IMR-90 (cell line): Measurements from ENCODE around the gene THEM4. TPM values are rescaled to one million over a fixed set of nuclear protein-coding genes. Genes with fewer than 3 reads are reported as not detected.
A peak's percentile ranks its signal among the peaks of the same experiment; 100 is the strongest.

Experiments
- ATAC-seq: fragments of 200-7000 bp; cut with Tn5 transposase; 2 replicates; pipeline ENCODE4 v1.9.1; 2020; ENCODE audit warnings: low read depth, mild to moderate bottlenecking, moderate library complexity
- BruUV-seq: library from RNA; stranded (reverse); fragments of 400-500 nt; replicated peaks from 2 replicates; lab custom pipeline; 2021; lab: Mats Ljungman, UMichigan
- CTCF ChIA-PET: fragments of 300-600 bp; formaldehyde crosslinking; extraction: SDS; loops from one replicate; lab custom pipeline; 2021; ENCODE audit warnings: antibody characterized with exemption; lab: Yijun Ruan, JAX
- POLR2A ChIA-PET: fragments of 300-600 bp; sonication (Branson Sonifier 250); formaldehyde crosslinking; loops from one replicate; lab custom pipeline; 2022; ENCODE audit warnings: antibody characterized with exemption; ENCODE audit not compliant: unreplicated experiment; lab: Charles Lee
- DNase-seq: peaks from one replicate; pipeline ENCODE4 v3.0.0; 2013
- H2AFZ ChIP-seq: replicated peaks from 2 replicates; pipeline ENCODE3; 2013; ENCODE audit warnings: low read length, mild to moderate bottlenecking; ENCODE audit not compliant: poor library complexity
- H2AK5ac ChIP-seq: 2 replicates; pipeline ENCODE4 v1.6.1; 2013; ENCODE audit warnings: low read depth, low read length, inconsistent platforms
- H2AK9ac ChIP-seq: replicated peaks from 2 replicates; pipeline ENCODE3; 2013; ENCODE audit warnings: mild to moderate bottlenecking, low read depth, low read length, moderate library complexity; ENCODE audit not compliant: poor library complexity
- H2BK120ac ChIP-seq: 2 replicates; pipeline ENCODE4 v1.6.1; 2013; ENCODE audit warnings: low read depth, low read length, inconsistent platforms
- H2BK15ac ChIP-seq: 3 replicates; pipeline ENCODE4 v1.6.1; 2013; ENCODE audit warnings: low read depth, low read length, inconsistent platforms
- H2BK20ac ChIP-seq: 2 replicates; pipeline ENCODE4 v1.6.1; 2013; ENCODE audit warnings: low read depth, mild to moderate bottlenecking, inconsistent platforms, low read length, moderate library complexity
- H2BK5ac ChIP-seq: 2 replicates; pipeline ENCODE4 v1.6.1; 2013; ENCODE audit warnings: mild to moderate bottlenecking, low read depth, low read length, inconsistent platforms; ENCODE audit not compliant: poor library complexity, severe bottlenecking
- H3K14ac ChIP-seq: replicated peaks from 2 replicates; pipeline ENCODE4 v1.6.1; 2013; ENCODE audit warnings: low read depth, low read length, inconsistent platforms
- H3K18ac ChIP-seq: 2 replicates; pipeline ENCODE4 v1.6.1; 2013; ENCODE audit warnings: low read depth, low read length, control low read depth
- H3K23ac ChIP-seq: 2 replicates; pipeline ENCODE4 v1.6.1; 2013; ENCODE audit warnings: low read depth, low read length, inconsistent platforms
- H3K27ac ChIP-seq: 2 replicates; pipeline ENCODE4 v1.5.1; 2013; ENCODE audit warnings: mild to moderate bottlenecking, control low read depth, low read length; ENCODE audit not compliant: insufficient read depth
- H3K27me3 ChIP-seq: 2 replicates; pipeline ENCODE4 v1.6.1; 2013; ENCODE audit warnings: low read length; ENCODE audit not compliant: control insufficient read depth, insufficient read depth
- H3K36me3 ChIP-seq: 2 replicates; pipeline ENCODE4 v1.6.1; 2013; ENCODE audit warnings: low read length, mixed read lengths; ENCODE audit not compliant: control insufficient read depth, insufficient read depth
- H3K4ac ChIP-seq: 2 replicates; pipeline ENCODE4 v1.6.1; 2013; ENCODE audit warnings: low read depth, low read length, inconsistent platforms
- H3K4me1 ChIP-seq: 2 replicates; pipeline ENCODE4 v1.6.1; 2013; ENCODE audit warnings: low read length, mixed read lengths; ENCODE audit not compliant: control insufficient read depth, insufficient read depth
- H3K4me2 ChIP-seq: 2 replicates; pipeline ENCODE4 v1.6.1; 2013; ENCODE audit warnings: low read depth, mild to moderate bottlenecking, control low read depth, low read length, moderate library complexity
- H3K4me3 ChIP-seq: 2 replicates; pipeline ENCODE4 v1.5.1; 2013; ENCODE audit warnings: low read depth, mild to moderate bottlenecking, control low read depth, low read length, moderate library complexity; ENCODE audit not compliant: insufficient read depth
- H3K56ac ChIP-seq: 2 replicates; pipeline ENCODE4 v1.6.1; 2013; ENCODE audit warnings: low read length, inconsistent platforms; ENCODE audit not compliant: insufficient read depth; ENCODE audit errors: extremely low read depth
- H3K79me1 ChIP-seq, 2 experiments: 2 replicates each; pipeline ENCODE4 v1.6.1; 2013; ENCODE audit warnings: low read length in 2 of 2, inconsistent platforms in 1 of 2, low read depth in 1 of 2
- H3K9ac ChIP-seq: 2 replicates; pipeline ENCODE4 v1.6.1; 2013; ENCODE audit warnings: low read depth, low read length, control low read depth
- H3K9me1 ChIP-seq: 2 replicates; pipeline ENCODE4 v1.6.1; 2013; ENCODE audit warnings: low read length, inconsistent platforms; ENCODE audit not compliant: insufficient read depth
- H3K9me3 ChIP-seq: 2 replicates; pipeline ENCODE4 v1.6.1; 2013; ENCODE audit warnings: low read length; ENCODE audit not compliant: control insufficient read depth, insufficient read depth
- H4K20me1 ChIP-seq: 2 replicates; pipeline ENCODE4 v1.6.1; 2013; ENCODE audit warnings: low read length, inconsistent platforms; ENCODE audit not compliant: insufficient read depth
- H4K5ac ChIP-seq: 2 replicates; pipeline ENCODE4 v1.6.1; 2013; ENCODE audit warnings: mild to moderate bottlenecking, low read depth, low read length, control low read depth
- H4K8ac ChIP-seq, 2 experiments: 2 replicates each; pipeline ENCODE4 v1.6.1; 2013; ENCODE audit warnings: low read depth in 2 of 2, low read length in 2 of 2, control low read depth in 1 of 2, inconsistent platforms in 1 of 2
- H4K91ac ChIP-seq: 2 replicates; pipeline ENCODE4 v1.6.1; 2013; ENCODE audit warnings: low read depth, low read length, inconsistent platforms; ENCODE audit not compliant: insufficient read depth
- CHD1 ChIP-seq: IDR thresholded peaks from 2 replicates; pipeline ENCODE4 v1.6.1; 2012; ENCODE audit warnings: low read depth, low read length, improper control_type of control experiment
- MAFK ChIP-seq: IDR thresholded peaks from 2 replicates; pipeline ENCODE4 v1.6.1; 2012; ENCODE audit warnings: low read depth, low read length, improper control_type of control experiment
- RAD21 ChIP-seq: IDR thresholded peaks from 2 replicates; pipeline ENCODE4 v1.6.1; 2012; ENCODE audit warnings: low read length, improper control_type of control experiment
- dilution Hi-C: fragments of 300-500 bp; cut with HindIII; formaldehyde crosslinking; loops from one replicate; pipeline ENCODE4 v1.14.3; 2018; ENCODE audit warnings: low sequenced_read_pairs; ENCODE audit not compliant: unreplicated experiment
- in situ Hi-C: fragments of 300-500 bp; cut with MboI; formaldehyde crosslinking; loops from 3 replicates; pipeline ENCODE4 v1.14.3; 2019; ENCODE audit warnings: low sequenced_read_pairs, inconsistent platforms, mixed read lengths
- intact Hi-C: fragments of 100-400 bp; cut with micrococcal nuclease; formaldehyde crosslinking; loops from 2 replicates; pipeline ENCODE4 v1.10.0; 2022
- polyA plus RNA-seq, 3 experiments: library from polyadenylated mRNA; depleted of rRNA; stranded (reverse); fragments of >200 nt; gene quantifications; 2 replicates each; pipeline ENCODE4 v1.2.3, GENCODE V29; 2012; ENCODE audit warnings: low replicate concordance in 1 of 3
- total RNA-seq: library from RNA; depleted of rRNA; stranded (reverse); fragments of >200 nt; gene quantifications from 2 replicates; pipeline ENCODE4 v1.2.3, GENCODE V29; 2012

THEM4 gene
- total and polyA plus RNA-seq, 2 of the 4 experiments (the other 2 are of a cell fraction) = 7.3 to 15.7 TPM

DNA sequence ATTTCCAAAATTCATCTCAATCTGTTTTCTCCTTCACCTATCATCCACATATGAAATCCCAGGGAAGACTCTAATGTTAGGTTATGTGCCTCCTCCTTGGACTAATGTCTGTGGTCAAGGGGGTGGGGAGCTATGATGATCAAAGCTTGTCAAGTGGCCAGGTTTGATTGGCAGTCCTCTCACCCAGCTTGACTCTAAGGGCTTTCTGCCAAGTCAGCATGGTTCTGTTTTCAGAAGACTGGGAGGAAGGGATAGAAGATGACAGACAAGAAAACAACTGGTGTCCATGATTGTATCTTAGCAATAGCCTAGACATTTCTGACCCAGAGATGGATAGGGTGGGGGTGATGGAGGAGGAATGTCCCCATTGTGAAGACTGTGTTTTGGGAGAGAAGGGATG is 46.7 kb downstream of the THEM4 start:
- Histone ChIP-seq H4K8ac (no peak overlapping the region), H3K4me1 (peaks cover 1% of the 10 kb centered on the region; the same call in 1 of the 2 replicates), H4K5ac (no peak overlapping the region), H3K18ac (no peak overlapping the region), H2AFZ (no peak overlapping the region), H3K36me3 (no peaks in the 10 kb centered on the region), H3K27me3 (peaks cover 26% of the 10 kb centered on the region), H2AK5ac (no peak overlapping the region), H3K14ac (no peak overlapping the region), H2BK120ac (no peak overlapping the region), H2BK15ac (no peak overlapping the region), H2BK20ac (no peak overlapping the region), H3K27ac (no peak overlapping the region), H3K9me1 (0 out of 2 replicates have a peak, but pooled peaks cover 4% of the 10 kb centered on the region), H3K56ac (no peak overlapping the region), H3K4ac (no peak overlapping the region), H3K9ac (no peak overlapping the region), H3K4me3 (no peak overlapping the region), H3K79me1 (no peaks in the 10 kb centered on the region), H3K4me2 (no peak overlapping the region), H2AK9ac (no peak overlapping the region), H3K9me3 (no peaks in the 10 kb centered on the region), H2BK5ac (no peak overlapping the region), H3K23ac (no peak overlapping the region), H4K91ac (no peak overlapping the region), H4K20me1 (no peaks in the 10 kb centered on the region)
- intact Hi-C loops = no loop called here
- TF ChIP-seq MAFK = peak; percentile 63
- TF ChIP-seq CHD1 = no peak
- TF ChIP-seq RAD21 = no peak
- in situ Hi-C loops = no loop called here
- DNase-seq (no peak), ATAC-seq (no peak)
- dilution Hi-C loops = no loop called here
- ChIA-PET POLR2A (no interaction called here), CTCF (no interaction called here)
- BruUV-seq = no TSS peak
